AG10803 (cell line): ENCODE measurements around the gene KIAA1191.

Experiments
- DNase-seq: peaks from one replicate; pipeline ENCODE4 v3.0.0; 2010; ENCODE audit warnings: low read depth
- H3K4me3 ChIP-seq: 2 replicates; pipeline ENCODE4 v1.5.1; 2011; ENCODE audit warnings: mild to moderate bottlenecking, low read length, control low read depth
- TF ChIP-seq, protein P1 (sequence below): conservative IDR thresholded peaks from 2 replicates; pipeline ENCODE4 v1.5.1; 2011; ENCODE audit warnings: mild to moderate bottlenecking, low read length, control low read depth, inconsistent platforms

The KIAA1191 gene

DNA sequence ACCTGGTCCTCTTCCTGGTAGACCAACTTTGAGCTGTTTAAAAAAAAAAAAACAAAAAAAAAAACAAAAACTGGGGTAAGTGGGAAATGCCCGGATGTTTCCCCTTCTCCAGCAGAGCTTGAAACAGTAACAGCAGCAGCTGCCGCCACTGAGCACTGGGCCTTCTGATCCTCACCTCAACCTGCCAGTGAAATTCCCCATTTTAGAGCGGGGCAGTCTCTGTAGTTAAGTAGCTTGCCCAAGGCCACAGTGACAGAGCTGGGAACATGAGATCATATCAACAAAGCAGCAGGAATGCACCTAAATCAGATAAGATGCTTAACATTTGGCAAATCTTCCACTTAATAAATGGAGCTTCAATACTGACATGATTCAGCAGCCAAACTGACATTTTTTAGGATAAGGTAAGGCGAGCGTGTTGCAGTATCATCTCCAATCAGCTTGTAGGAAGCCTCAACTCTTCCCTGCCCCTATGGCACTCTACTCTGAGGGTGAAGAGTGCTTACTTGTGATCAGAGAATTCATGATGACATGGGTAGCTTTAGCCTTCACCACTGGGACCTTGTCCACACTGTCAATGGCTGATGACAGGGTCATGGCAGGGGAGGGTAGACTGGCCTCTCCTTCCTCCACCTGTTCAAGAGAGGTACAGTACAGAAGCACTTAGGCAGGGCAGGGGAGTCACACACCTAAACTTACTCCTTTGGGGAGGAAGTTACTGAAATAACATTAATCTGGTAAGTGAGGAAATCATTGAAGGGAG lies 9.3 kb downstream of the KIAA1191 start:
- H3K4me3 ChIP-seq, result no peak overlapping the region
- DNase-seq, result no peak
- TF ChIP-seq, protein P1, sequence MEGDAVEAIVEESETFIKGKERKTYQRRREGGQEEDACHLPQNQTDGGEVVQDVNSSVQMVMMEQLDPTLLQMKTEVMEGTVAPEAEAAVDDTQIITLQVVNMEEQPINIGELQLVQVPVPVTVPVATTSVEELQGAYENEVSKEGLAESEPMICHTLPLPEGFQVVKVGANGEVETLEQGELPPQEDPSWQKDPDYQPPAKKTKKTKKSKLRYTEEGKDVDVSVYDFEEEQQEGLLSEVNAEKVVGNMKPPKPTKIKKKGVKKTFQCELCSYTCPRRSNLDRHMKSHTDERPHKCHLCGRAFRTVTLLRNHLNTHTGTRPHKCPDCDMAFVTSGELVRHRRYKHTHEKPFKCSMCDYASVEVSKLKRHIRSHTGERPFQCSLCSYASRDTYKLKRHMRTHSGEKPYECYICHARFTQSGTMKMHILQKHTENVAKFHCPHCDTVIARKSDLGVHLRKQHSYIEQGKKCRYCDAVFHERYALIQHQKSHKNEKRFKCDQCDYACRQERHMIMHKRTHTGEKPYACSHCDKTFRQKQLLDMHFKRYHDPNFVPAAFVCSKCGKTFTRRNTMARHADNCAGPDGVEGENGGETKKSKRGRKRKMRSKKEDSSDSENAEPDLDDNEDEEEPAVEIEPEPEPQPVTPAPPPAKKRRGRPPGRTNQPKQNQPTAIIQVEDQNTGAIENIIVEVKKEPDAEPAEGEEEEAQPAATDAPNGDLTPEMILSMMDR, result no peak

DNA sequence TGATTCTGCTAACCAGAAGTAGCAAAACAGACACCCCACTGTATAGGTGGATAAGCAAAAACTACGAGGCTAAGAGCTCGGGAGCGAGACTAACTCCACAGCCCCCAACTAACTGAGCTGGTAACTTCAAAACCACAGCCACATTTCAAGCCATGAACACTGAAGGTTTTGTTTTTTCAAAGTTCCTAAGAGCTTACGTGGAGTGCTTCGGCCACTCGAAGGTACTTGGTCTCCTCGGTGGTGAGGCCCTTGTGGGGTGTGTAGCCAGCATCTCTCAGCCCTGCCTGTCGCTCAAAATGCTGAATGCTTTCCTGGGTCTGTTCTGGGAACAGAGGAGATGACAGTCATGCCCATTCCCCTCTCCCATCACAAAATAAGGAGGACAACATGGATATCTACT lies 11.1 kb downstream of the KIAA1191 start:
- DNase-seq, result no peak
- no peak overlapping the region for H3K4me3 ChIP-seq
- TF ChIP-seq, protein P1, result no peak

DNA sequence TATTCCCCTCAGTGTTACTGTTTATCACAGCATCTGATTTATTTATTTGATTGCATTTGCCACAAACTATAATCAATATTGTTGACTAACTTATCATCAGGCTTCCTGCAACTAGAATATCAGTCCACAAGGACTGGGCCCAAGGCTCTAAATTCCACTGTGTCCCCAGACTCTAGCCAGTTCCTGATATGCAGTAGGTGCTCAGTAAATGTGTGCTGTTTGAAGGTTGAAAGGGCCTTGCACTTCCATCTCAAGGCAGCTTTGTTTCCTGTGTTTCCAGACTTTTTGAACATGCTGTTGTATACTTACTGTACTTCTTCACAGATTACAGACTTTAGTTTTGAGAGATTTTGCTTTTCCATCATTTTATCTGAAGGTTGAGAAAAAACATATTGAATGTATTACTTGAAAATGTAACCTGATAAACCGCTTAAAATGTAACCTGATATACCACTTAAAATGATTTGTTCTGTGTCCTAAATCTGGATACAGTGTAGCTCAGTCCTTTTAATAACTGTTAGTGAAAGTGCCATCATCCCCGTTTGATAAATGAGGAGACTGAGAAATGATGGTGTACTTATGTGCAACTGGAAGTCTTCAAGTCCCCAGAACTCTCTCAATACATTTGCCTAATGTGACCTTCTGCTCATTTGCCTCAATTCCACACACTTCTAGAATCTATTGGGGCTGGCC lies 18.7 kb downstream of the KIAA1191 start:
- TF ChIP-seq, protein P1, result no peak
- DNase-seq, result no peak
- no peak overlapping the region for H3K4me3 ChIP-seq

DNA sequence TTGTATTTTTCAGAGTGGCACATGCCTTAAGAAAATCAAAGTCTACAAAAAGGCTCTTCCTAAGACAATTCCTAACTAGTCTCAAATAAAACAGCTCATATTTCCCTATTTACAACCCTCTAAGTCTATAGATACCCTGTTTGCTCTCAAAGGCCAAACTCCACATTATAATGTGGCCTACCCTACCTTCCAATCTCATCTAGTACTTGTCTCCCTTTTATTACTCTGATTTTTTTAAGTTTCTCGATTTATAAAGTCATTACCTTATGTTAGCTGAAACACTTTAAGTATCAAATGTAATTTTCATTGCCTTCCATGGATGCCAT lies 19.4 kb downstream of the KIAA1191 start:
- no peak overlapping the region for H3K4me3 ChIP-seq
- TF ChIP-seq, protein P1, result no peak
- DNase-seq, result no peak

DNA sequence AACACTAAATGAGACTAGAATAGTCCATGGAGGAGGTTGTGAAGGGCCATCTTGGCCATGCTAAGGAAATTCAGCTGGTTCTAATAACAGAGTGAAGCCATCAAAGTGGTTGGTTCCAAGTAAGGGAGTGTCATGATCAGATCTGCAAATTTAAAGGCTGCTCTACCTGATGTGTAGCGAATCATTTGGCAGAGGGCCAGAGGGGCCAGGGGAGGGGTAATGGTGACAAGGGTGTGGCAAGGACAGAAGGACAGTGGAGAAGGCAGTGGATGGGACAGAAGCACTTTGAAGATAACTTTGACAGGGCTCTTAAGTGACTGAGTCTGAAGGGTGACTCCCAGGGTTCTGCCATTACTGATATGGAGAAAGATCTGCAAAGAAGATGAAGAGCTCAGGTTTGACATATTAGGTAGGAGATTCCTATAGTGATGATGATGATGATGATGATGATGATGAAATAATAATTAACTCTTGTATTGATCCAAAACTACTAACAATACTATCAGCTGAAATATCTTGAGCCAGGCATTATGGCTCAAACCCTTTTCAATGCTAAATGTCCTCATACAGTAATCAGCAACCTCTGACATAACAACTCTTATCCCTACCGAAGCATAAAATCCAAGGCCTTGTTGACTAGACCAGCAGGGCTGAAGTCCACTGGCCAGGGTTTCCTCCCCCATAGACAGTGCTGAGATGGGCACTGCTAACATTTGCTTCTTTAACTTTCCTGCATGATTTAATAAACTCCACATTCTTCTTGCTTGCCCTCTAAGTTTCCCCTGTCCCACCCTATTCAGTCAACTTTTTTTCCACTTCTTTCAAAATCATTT lies 20.0 kb downstream of the KIAA1191 start:
- DNase-seq, result no peak
- TF ChIP-seq, protein P1, result no peak
- no peak overlapping the region for H3K4me3 ChIP-seq

DNA sequence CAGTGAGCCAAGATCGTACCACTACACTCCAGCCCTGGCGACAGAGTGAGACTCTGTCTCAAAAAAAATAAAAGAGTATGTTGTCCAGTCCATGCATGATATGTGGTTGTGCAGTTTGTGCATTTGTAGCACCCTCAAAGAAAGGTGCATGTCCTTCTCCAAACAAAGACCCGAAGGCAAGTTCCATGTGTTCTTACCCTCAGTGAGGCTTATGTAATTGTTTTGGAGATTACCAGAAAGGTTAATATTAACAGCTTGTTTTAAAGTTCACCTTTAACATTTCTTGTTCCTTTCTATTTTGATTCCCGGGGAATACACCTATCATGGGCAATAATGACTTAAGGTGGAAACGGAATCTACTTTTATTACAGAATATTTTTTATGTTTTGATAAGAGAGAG lies 22.3 kb downstream of the KIAA1191 start:
- TF ChIP-seq, protein P1, result no peak

More for the DNA sequence above, 22.3 kb downstream of the KIAA1191 start:
- DNase-seq, result no peak
- H3K4me3 ChIP-seq, result no peak overlapping the region
